ENCODE data around the gene RBM33. TPM values are rescaled to one million over a fixed set of nuclear protein-coding genes. Genes with fewer than 3 reads are reported as not detected.

Gene RBM33
- polyA plus RNA-seq, 1 experiment: 5.0 TPM

DNA sequence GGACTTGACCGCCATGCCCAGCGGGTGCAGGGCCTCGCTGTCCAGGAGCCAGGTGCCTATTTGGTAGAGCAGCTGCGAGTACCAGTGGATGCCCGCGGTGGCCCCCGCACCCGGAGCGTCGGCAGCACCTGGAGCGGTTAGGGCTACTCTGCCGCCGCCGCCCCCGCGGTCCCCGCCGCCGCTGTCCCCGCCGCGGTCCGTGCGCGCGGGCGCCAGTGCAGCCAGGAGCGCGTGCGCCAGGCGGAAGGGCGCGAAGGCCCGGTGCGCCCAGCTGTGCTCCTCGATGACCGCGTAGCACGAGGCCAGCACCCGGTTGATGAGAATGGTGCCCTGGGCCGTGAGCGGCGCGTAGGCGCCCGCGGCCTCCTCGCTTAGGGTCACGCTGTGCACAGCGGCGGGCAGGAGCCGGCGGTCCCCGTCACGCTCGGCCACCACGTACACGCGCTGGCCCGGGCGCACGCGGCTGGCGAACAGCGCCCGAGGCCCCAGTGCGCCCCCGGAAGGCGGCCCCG is 158.5 kb downstream of the RBM33 start:
- CTCF ChIA-PET: no interaction called here

DNA sequence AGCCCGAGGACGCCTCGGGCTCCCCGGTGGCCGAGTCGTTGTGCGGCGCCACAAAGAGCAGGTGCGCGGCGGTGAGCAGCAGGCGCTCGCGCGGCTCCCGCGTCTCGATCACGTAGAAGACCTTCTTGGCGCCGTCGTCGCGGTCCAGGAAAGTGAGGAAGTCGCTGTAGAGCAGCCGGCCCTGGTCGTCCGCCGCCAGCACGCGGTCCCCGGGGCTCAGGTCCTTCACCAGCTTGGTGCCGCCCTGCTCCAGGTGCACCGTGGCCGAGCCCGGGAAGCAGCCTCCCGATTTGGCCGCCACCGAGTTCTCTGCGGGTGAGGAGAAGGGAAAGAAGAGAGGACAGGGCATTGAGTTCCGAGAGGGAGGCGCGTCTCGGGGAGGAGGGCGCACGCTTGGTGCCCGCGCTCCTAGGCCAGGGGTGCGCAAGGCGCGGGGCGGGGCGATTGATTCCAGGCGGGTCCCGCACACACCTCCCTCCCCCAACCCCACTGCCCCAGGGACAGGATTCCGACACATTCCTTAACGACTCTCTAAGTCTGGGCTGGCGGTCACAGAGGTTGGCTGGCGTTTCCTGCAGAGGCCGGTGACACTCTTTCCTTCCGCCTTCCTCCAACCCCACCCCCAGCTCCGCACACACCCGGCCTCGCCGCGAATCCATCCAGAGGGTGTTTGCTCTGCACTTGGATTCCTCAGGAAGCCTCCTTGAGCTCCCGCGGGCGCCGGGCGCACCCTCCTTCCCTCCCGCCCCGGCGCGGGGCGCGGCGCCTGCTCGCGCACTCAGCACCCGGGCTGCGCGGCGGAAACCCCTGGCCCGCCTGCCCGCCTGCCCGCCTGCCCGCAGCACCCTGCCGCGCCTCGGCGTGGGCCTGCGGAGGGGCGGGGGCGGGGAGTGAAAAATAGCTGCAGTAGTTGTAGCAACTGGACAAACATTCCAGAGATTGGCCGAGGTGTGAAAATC is 159.2 kb downstream of the RBM33 start:
- TF ChIP-seq, protein P1, sequence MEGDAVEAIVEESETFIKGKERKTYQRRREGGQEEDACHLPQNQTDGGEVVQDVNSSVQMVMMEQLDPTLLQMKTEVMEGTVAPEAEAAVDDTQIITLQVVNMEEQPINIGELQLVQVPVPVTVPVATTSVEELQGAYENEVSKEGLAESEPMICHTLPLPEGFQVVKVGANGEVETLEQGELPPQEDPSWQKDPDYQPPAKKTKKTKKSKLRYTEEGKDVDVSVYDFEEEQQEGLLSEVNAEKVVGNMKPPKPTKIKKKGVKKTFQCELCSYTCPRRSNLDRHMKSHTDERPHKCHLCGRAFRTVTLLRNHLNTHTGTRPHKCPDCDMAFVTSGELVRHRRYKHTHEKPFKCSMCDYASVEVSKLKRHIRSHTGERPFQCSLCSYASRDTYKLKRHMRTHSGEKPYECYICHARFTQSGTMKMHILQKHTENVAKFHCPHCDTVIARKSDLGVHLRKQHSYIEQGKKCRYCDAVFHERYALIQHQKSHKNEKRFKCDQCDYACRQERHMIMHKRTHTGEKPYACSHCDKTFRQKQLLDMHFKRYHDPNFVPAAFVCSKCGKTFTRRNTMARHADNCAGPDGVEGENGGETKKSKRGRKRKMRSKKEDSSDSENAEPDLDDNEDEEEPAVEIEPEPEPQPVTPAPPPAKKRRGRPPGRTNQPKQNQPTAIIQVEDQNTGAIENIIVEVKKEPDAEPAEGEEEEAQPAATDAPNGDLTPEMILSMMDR (IDR thresholded peaks at IDR 0.05; ENCODE audit: insufficient read depth, low read depth, low read length): no peak
- Histone ChIP-seq H3K36me3 (ENCODE audit: control insufficient read depth, insufficient read depth, low read length) (no peaks in the 10 kb centered on the region), H3K27me3 (ENCODE audit: control insufficient read depth, insufficient read depth, low read length) (peaks cover 40% of the 10 kb centered on the region), H3K4me3 (ENCODE audit: low read depth, low read length) (peak overlapping the region; percentile 17)
- CTCF ChIA-PET: interaction anchor here (0.6 kb wide), 1 partner anchor 618 kb away, joined by 3 read pairs; no protein-coding TSS in a partner anchor
- POLR2A ChIA-PET: no interaction called here
- no peak for DNase-seq (ENCODE audit: low read depth)

More for the DNA sequence above, 158.5 kb downstream of the RBM33 start:
- TF ChIP-seq, protein P1 (IDR thresholded peaks at IDR 0.05; ENCODE audit: insufficient read depth, low read depth, low read length): no peak
- POLR2A ChIA-PET: no interaction called here
- Histone ChIP-seq H3K4me3 (ENCODE audit: low read depth, low read length) (no peak overlapping the region), H3K27me3 (ENCODE audit: control insufficient read depth, insufficient read depth, low read length) (peaks cover 36% of the 10 kb centered on the region), H3K36me3 (ENCODE audit: control insufficient read depth, insufficient read depth, low read length) (no peaks in the 10 kb centered on the region)
- no peak for DNase-seq (ENCODE audit: low read depth)

DNA sequence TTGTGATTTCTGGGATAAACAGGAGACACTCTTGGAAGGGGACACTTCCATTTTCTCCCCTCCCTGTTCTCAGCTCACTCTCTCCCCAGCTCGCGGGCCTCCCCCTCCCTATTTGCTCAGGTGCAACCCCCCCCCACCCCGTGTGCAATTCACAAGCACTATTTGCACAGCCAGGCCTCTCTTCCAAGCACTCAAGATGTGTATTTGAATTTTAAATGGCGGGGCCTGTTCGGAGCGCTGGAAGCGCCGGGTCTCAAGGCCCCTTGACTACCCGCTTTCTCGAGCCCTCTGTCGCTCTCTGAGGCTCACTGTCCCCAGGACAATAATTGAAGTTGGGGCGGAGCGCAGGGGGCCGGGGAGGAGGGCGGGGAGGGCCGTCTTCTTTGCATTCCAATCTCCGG is 160.0 kb downstream of the RBM33 start:
- TF ChIP-seq, protein P1 (IDR thresholded peaks at IDR 0.05; ENCODE audit: insufficient read depth, low read depth, low read length): no peak
- no peak for DNase-seq (ENCODE audit: low read depth)
- POLR2A ChIA-PET: no interaction called here
- H3K36me3 ChIP-seq (ENCODE audit: control insufficient read depth, insufficient read depth, low read length): no peaks in the 10 kb centered on the region
- no peak overlapping the region for H3K4me3 ChIP-seq (ENCODE audit: low read depth, low read length)
- peaks cover 46% of the 10 kb centered on the region for H3K27me3 ChIP-seq (ENCODE audit: control insufficient read depth, insufficient read depth, low read length)
- CTCF ChIA-PET: interaction anchor here (0.6 kb wide), 1 partner anchor 617 kb away, joined by 3 read pairs; no protein-coding TSS in a partner anchor

DNA sequence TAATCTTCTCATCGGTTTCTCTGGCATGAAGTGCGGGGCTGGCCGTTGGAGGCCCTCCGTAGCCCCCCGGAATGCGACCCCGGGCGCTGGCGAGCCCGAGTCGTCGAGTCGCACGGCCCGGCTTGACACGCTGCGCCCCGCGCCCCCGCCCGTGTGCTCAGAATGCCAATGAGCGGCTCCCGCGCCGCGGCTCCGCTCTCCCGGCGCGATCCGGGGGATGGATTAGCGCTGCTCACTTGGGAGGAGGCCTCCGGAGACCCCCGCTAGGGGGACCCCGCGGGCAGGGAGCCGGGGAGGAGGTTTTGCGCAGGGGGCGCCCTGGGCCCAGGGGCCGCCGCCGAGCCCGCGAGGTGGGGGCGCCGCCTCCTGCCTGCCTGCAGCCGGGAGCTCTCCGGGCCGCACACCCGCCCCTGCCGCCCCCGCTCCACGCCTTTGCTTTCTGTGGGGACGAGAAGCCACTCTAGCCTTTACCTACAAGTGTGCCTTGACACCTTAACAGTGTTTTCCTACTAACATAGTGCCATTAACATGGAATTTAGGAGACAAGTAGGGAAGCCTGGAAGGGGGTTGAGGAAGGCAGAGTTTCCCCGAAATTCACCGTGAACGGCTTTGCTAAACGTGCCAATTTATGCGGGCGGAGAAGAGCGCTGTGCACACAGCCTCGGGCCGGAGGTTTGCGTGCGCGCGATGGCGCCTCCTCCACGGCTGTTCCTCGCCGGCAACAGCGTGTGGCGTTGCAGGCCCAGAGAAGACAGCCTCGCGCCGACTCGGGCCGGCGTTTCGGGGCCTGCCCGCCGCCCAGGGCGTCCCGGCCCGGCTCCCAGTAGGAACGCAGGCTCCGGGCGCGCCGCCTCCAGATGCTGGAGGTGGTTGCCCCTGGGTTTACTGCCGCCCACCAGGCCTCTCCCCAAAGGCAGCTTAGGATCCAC is 160.7 kb downstream of the RBM33 start:
- CTCF ChIA-PET: interaction anchor here (0.6 to 1.7 kb wide), 6 partner anchors 8 to 1193 kb away, joined by 3 to 4 read pairs (median 3); no protein-coding TSS in a partner anchor
- POLR2A ChIA-PET: interaction anchor here (0.6 kb wide), 1 partner anchor 1027 kb away, joined by 3 read pairs; no protein-coding TSS in a partner anchor
- peak overlapping the region; percentile 25 for H3K4me3 ChIP-seq (ENCODE audit: low read depth, low read length)
- H3K36me3 ChIP-seq (ENCODE audit: control insufficient read depth, insufficient read depth, low read length): no peaks in the 10 kb centered on the region
- TF ChIP-seq, protein P1 (IDR thresholded peaks at IDR 0.05; ENCODE audit: insufficient read depth, low read depth, low read length): peak; percentile 42
- DNase-seq (ENCODE audit: low read depth): no peak
- H3K27me3 ChIP-seq (ENCODE audit: control insufficient read depth, insufficient read depth, low read length): peaks cover 52% of the 10 kb centered on the region
